ENCODE data around the gene MAD2L1.

DNA sequence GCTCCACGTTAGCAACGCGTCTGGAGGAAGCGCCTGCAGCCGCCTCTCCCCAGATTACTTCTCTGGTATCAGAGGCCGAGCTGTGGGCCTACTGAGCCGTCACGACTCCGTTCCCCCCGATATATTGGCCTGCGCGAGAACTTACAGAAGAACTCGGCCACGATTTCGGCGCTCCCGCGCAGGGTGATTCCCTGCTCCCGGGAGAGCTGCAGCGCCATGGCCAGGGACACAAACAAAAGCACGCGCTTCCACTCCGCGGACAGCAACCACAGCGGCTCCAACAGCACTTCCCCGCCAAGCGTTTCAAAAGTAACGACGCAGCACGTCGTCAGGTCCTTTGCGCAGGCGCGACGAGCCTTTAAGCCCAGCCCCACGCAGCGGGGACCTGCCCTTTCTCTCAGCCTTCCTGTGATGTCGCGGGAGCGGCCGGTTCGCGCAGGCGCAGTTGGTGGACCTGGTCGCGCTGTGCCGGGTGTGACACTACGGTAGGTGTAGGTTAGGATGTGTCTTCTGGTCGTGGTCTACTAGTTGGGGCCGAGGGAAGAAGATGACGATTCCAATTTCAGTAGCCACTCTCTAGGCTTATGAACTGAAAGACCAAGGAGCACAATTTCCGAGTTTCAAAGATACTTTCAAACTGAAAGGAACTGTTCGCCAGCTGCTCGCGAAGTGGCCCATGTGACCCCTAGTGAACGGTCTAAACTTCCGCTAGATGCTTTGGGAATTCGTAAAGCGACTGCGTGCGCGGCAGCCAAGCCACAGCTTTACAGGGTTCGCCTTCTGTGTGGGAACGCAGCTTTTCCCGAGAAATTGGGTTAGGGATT lies at the start of gene MAD2L1:
- TF ChIP-seq CTCF (IDR thresholded peaks at IDR 0.05; ENCODE audit: insufficient read depth, low read depth, low read length) (no peak), EZH2 (IDR thresholded peaks at IDR 0.05; ENCODE audit: insufficient read depth, low read length) (no peak)
